Heart left ventricle (tissue), 13 donors: Measurements from ENCODE around the gene STEAP2.

Experiments
- POLR2A ChIP-seq, 2 donors: fragments of 450-650 bp; IDR thresholded peaks; one replicate each; pipeline ENCODE4 v1.6.1; 2017; ENCODE audit warnings: antibody characterized with exemption in 2 of 2, mild to moderate bottlenecking in 2 of 2, moderate library complexity in 2 of 2
- TF ChIP-seq, protein P1 (sequence below), 12 donors: fragments of 200-600 bp; sonication (generic) in 4 of 12; IDR thresholded peaks; one replicate each; pipeline versions ENCODE4 v1.5.0 to v1.8.0; 2018 to 2022; ENCODE audit warnings: antibody characterized with exemption in 12 of 12, mild to moderate bottlenecking in 5 of 12
- donor health status: ischemic (EF 13 %, LVEDD 7.1; RV severe dilation, severe dysfunction).
- donor health status: DM: no; HTN: yes; CAD: no.
- donor health status: DM: no; HTN: no; CAD: no.
- donor health status: ischemic (EF 25% LVEDD 6.9; RV normal size, moderate dysfunction).
- donor health status: ischemic (EF 25% LVEDD 5.7; RV mildly dilated, moderate dysfunction).
- donor health status: ischemic (EF 35%, LVEDD 5.7; RV mildly dilated, moderate dysfunction).
- donor health status: nonischemic (EF 11% LVEDD 7.7; RV severe dilation, severe dysfunction).
- donor health status: DM: yes; HTN: yes; CAD: no.
- donor health status: PGD.
- donor health status: ischemic (EF 29% LVEDD 5.4; RV normal size, mild dysfunction).
- donor health status: nonischemic (EF 23%, LVEDD 6.1; RV moderate dilation, normal function).

DNA sequence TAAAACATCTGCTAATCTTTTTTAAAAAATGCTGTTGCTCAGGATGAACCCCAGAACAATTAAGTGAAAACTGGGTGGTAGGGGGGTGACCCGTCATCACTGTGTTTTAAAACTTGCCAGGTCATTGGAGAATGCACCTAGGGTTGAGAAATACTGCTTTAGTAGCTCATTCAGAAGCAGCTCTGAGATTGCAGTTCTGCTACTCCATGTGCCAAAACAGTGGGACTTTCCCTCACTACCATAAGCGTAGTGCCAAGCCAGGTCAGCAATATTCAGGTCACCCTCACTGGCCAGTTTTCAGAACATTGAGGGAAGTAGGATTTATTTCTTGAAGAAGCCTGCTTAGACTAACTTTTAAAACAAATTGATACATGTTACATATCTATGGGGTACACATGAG, 5.2 kb downstream of the STEAP2 start:
- TF ChIP-seq, protein P1, sequence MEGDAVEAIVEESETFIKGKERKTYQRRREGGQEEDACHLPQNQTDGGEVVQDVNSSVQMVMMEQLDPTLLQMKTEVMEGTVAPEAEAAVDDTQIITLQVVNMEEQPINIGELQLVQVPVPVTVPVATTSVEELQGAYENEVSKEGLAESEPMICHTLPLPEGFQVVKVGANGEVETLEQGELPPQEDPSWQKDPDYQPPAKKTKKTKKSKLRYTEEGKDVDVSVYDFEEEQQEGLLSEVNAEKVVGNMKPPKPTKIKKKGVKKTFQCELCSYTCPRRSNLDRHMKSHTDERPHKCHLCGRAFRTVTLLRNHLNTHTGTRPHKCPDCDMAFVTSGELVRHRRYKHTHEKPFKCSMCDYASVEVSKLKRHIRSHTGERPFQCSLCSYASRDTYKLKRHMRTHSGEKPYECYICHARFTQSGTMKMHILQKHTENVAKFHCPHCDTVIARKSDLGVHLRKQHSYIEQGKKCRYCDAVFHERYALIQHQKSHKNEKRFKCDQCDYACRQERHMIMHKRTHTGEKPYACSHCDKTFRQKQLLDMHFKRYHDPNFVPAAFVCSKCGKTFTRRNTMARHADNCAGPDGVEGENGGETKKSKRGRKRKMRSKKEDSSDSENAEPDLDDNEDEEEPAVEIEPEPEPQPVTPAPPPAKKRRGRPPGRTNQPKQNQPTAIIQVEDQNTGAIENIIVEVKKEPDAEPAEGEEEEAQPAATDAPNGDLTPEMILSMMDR (IDR thresholded peaks at IDR 0.05), result no peak
- no peak for TF ChIP-seq POLR2A (IDR thresholded peaks at IDR 0.05)
